GM21717 (cell line): ENCODE measurements around the gene AK6.
"Not testable (repeated sequence)": the region's sequence is repeated elsewhere in the genome, so short reads cannot be mapped to it uniquely, and the experiment has no call there.

Source experiments
- ATAC-seq: cut with Tn5 transposase; IDR thresholded peaks from one replicate; pipeline ENCODE4 v1.9.1; 2021; ENCODE audit warnings: mild to moderate bottlenecking, moderate library complexity; ENCODE audit not compliant: unreplicated experiment

The AK6 gene

DNA sequence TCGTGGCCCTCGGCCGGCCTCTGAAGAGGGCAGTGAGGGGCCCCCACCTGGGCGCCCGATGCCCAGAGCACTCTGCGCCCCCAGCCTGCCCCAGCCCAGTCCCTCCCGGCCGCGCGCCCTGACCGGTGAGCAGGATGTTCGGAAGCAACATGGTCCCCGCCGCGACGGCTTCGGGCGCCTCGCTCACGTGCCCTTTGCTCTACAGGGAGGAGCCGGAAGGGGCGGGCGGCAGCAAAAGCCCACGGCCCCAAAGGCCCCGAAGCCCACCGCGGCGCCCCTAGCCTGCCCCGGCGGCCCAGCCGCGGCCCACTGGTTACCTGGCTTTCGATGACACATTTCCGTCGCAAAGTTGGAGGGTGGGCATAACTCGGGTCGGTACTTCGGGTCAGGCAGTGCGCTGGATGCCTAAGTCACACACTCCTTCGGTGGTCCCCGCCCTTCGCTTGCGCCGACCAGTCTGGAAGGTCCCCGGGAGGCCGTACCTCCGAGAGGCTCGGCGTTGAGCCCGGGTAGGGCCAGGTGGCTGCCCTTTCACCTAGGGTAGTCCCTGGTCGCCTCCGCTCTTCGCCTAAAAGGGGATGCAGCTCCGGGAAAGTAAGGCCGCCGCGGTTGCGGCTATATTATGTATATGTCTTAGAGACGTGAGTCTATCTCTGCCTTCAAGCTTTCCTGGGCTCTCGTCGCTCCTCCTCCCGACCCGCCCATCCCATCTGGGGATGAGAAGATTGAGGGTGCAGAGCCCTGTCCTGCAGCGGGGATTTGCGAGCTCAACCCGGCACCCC, at the start of gene AK6, which contains the start of the genes RAD17 and TAF9:
Gene AK6 (minus strand): TSS at position 181 of the 782 bp plus-strand sequence. CDS start 30 bp downstream, at position 151.
Gene RAD17 (plus strand): TSS at position 479 of the 782 bp plus-strand sequence. CDS start 2,391 bp downstream, outside the sequence.
Gene TAF9 (minus strand): TSS at position 181 of the 782 bp plus-strand sequence. CDS start 3,783 bp downstream, outside the sequence.
- peak; percentile 92 for ATAC-seq

- no peak for ATAC-seq
Measured at GRCh38 chr5:69418554-69418953, 49.2 kb upstream of the AK6 start.

DNA sequence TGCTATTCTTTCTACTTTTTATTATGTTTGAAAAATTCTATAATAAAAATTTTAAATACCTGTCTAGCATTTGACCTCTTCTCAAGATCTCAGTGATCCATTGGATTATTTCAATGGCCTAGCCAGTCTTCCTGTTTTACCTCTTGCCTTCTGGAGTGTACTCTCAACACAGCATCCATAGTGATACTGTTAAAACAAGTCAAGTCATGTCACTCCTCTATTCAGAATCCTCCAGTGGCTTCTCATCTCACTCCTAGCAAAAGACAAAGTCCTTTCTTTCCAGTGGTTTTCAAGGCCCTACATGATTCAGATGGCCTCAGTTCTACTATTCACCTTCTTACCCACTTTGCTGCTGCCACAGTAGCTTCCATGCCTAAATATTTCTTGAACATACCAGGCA, 47.4 kb upstream of the AK6 start:
- ATAC-seq = no peak

GRCh38 chr5:69416180-69416579, 46.9 kb upstream of the AK6 start:
- ATAC-seq = no peak

- ATAC-seq = no peak
Measured at GRCh38 chr5:69415584-69415958, 46.3 kb upstream of the AK6 start.

- ATAC-seq = no peak
Measured at GRCh38 chr5:69414885-69415583, 45.7 kb upstream of the AK6 start, which contains the start of gene MARVELD2. TSS of gene MARVELD2 (plus strand) at chr5:69415116. CDS start at chr5:69419386, 4,270 bp downstream.

- ATAC-seq = no peak
Measured at GRCh38 chr5:69404659-69405330, 35.5 kb upstream of the AK6 start.

DNA sequence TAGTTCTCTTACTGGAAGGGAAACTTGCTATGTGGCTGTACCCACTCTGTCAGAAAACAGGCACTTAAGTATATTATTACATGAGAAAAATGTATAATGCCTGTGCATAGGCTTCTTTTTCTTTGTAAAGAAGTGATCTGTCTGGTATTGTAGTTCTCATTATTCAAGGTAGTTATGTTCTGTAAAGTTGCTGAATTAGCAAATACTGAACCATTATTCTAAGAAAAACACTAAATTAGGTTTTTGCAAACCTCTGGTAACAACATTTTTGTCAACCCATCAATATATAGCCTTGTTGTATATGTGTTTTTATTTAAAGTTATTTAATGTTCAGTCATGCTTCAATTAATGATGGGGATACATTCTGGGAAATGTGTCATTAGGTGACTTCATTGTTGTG, 9.1 kb upstream of the AK6 start:
- ATAC-seq = no peak

- peak; percentile 68 for ATAC-seq
Measured at GRCh38 chr5:69374911-69375446, 5.7 kb upstream of the AK6 start.

DNA sequence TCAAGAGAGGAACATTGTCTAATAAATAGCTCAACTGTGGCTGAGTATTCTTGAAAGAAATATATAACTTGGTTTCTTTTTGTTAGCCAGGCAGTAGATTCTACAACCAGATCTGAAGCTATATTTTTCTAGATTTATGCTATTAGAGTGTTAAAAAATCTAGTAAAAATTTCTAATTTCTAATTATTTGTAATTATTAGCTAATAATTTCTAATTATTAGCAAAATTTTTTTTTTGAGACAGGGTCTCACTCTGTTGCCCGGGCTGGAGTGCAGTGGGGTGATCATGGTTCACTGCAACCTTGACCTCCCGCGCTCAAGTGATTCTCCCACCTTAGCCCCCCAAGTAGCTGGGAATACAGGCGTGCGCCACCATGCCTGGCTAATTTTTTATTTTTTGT, 3.1 kb upstream of the AK6 start:
- ATAC-seq = no peak

DNA sequence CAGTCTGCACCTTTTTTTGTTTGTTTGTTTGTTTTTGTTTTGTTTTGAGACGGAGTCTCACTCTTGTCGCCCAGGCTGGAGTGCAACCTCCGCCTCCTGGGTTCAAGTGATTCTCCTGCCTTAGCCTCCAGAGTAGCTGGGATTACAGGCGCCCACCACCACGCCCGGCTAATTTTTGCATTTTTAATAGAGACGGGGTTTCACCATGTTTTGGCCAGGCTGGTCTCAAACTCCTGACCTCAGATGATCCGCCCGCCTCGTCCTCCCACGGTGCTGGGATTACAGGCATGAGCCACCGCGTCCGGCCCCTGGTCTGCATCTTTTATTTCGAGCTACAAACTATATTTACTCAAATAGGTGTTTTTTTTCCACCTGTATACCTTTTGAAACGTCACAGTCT, 1.0 kb upstream of the AK6 start:
- ATAC-seq = not testable (repeated sequence)

GRCh38 chr5:69368458-69369339, 621 bp downstream of the AK6 start:
- peak; percentile 1 for ATAC-seq

DNA sequence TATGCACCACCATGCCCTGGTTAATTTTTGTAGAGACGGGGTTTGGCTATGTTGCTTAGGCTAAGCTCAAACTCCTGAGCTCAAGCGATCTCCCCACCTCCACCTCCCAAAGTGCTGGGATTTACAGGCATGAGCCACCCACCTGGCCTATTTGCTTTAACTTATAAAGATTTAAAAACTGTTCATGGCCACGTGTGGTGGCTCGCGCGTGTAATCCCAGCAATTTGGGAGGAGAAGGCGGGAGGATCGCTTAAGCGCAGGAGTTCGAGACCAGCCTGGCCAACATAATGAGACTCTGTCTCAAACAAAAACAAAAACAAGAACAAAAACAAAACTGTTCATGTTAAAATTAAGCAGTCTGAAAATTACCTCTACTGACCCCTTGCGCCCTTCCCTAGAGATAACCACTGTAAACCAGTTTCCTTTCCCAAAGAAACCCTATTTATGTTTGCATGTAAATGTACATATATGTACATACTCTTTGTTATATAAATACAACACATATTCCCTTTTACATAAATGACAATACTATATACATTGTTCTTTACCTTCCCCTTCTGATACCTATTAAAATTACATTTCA, 1.5 kb downstream of the AK6 start:
- no peak for ATAC-seq

GRCh38 chr5:69364850-69365249, 4.5 kb downstream of the AK6 start:
- no peak for ATAC-seq

GRCh38 chr5:69364414-69364813, 4.9 kb downstream of the AK6 start:
- ATAC-seq = no peak

GRCh38 chr5:69360442-69360841, 8.9 kb downstream of the AK6 start:
- no peak for ATAC-seq

DNA sequence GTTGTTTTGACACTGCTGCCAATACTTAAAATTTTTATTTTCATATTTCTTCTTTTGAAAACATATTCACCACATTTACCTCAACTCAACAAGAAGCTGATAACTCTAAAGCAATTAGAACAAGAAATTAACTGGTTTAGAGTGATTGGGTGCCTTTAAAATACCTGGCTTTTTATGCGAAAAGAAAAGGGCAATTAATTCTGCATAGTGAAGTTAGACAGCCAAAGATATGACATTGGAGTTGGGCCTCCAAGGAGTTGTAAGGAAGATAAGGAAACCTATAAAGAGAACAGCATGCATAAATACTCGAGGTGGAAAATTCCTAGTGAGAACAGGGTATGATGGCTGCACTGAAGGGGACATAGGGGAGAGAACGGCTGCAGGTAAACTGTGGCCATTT, 9.6 kb downstream of the AK6 start:
- ATAC-seq = no peak

GRCh38 chr5:69350664-69351063, 18.7 kb downstream of the AK6 start:
- ATAC-seq = no peak

- ATAC-seq = no peak
Measured at GRCh38 chr5:69343083-69343482, 26.2 kb downstream of the AK6 start.
